Esophagus squamous epithelium (tissue), 5 donors: ENCODE measurements around the gene CARM1. TPM values are rescaled to one million over a fixed set of nuclear protein-coding genes. Genes with fewer than 3 reads are reported as not detected.
"Not testable (repeated sequence)": the region's sequence is repeated elsewhere in the genome, so short reads cannot be mapped to it uniquely, and the experiment has no call there.

Experiments
- DNase-seq: peaks from one replicate; lab custom pipeline; 2025; lab: John Stamatoyannopoulos, UW
- H3K27ac ChIP-seq, 4 donors: fragments of 200-600 bp; sonication (generic); one replicate each; pipeline ENCODE4 v1.5.1; 2016 to 2019; ENCODE audit warnings: mild to moderate bottlenecking in 1 of 4
- H3K27me3 ChIP-seq, 4 donors: fragments of 200-600 bp; sonication (generic); 1 replicate in 3 of 4; 2 replicates in 1 of 4; pipeline versions ENCODE4 v1.5.1 to v1.6.0; 2017 to 2021; ENCODE audit warnings: antibody characterized with exemption in 1 of 4
- H3K36me3 ChIP-seq, 3 donors: fragments of 200-600 bp; sonication (generic); one replicate each; pipeline ENCODE4 v1.5.1; 2016 to 2019
- H3K4me1 ChIP-seq, 3 donors: fragments of 200-600 bp; sonication (generic); one replicate each; pipeline ENCODE4 v1.5.1; 2017 to 2019
- H3K4me3 ChIP-seq, 4 donors: fragments of 200-600 bp; sonication (generic); 1 replicate in 3 of 4; 2 replicates in 1 of 4; pipeline ENCODE4 v1.5.1; 2016 to 2019; ENCODE audit warnings: mild to moderate bottlenecking in 2 of 4, moderate library complexity in 1 of 4
- H3K9me3 ChIP-seq, 3 donors: fragments of 200-600 bp; sonication (generic); one replicate each; pipeline ENCODE4 v1.5.1; 2016 to 2019
- CTCF ChIP-seq, 6 experiments: fragments of 450-650 bp in 4 of 6; fragments of 200-600 bp in 2 of 6; sonication (generic) in 2 of 6; IDR thresholded peaks; one replicate each; pipeline ENCODE4 v1.5.1; 2016 to 2019; ENCODE audit warnings: antibody characterized with exemption in 6 of 6, mild to moderate bottlenecking in 4 of 6, moderate library complexity in 4 of 6
- POLR2A ChIP-seq, 4 donors: fragments of 450-650 bp; IDR thresholded peaks; one replicate each; pipeline ENCODE4 v1.6.1; 2017; ENCODE audit warnings: antibody characterized with exemption in 4 of 4, mild to moderate bottlenecking in 4 of 4, moderate library complexity in 3 of 4
- WGBS, 2 donors: methylation state at CpG; one replicate each; pipeline ENCODE4 v1.1.5; 2018; 5-methylcytosine and 5-hydroxymethylcytosine counted together
- intact Hi-C: fragments of 100-400 bp; cut with DNase I; formaldehyde crosslinking; loops from one replicate; pipeline ENCODE4 v1.15.0; 2022
- total RNA-seq, 4 donors: library from RNA; depleted of rRNA; stranded (reverse); fragments of >200 nt; gene quantifications; one replicate each; pipeline ENCODE4 v1.1.0, GENCODE V29; 2016
- donor health status: DM: yes; HTN: yes; CAD: no.

Gene CARM1
- total RNA-seq, 4 donors from 2014 or later, result 21.4 to 35.4 (median 28.5) TPM

DNA sequence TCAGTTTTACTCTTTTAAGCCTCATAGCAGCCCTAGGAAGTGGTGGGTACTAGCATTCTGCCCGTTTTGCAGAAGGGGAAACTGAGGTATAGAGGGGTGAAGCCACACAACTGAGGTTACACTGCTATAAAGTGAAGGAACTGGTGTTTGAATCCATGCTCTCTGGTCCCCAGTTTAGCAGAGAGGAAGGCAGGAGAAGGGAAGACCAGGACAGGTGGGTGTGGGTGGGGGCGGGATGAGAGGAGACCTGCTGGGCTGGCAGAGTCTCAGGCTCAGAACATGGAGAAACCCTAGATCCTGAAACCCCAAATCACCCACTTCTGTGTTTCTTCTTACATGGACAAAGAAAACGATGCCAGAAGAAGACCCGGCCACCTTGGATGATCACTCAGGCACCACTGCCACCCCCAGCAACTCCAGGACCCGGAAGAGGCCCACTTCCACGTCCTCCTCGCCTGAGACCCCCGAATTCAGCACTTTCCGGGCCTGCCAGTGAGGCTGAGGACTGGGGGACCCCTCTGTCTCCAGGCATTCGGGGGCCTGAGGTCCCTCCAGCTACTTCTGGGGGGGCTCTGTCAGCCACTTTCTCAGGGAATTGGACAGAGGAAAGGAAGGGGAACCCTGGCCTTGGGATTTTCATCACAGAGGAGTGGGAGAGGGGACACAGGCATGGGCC, 2.3 kb upstream of the CARM1 start:
- H3K27me3 ChIP-seq, result no peaks in the 10 kb centered on the region
- no peak overlapping the region for H3K4me3 ChIP-seq
- no peaks in the 10 kb centered on the region for H3K36me3 ChIP-seq
- TF ChIP-seq POLR2A (IDR thresholded peaks at IDR 0.05) (no peak), CTCF (IDR thresholded peaks at IDR 0.05) (no peak)
- intact Hi-C loops, result no loop called here
- 84 to 89% methylated on average over 6 to 9 of the region's 10 CpGs for WGBS, 2 donors
- H3K9me3 ChIP-seq, result no peaks in the 10 kb centered on the region
- no peak overlapping the region for H3K27ac ChIP-seq
- H3K4me1 ChIP-seq, result peaks cover 10 to 33% (median 15%) of the 10 kb centered on the region in 3 donors
- no peak for DNase-seq

GRCh38 chr19:10869872-10870311, 1.5 kb upstream of the CARM1 start:
- H3K4me3 ChIP-seq, H3K9me3 ChIP-seq, DNase-seq, H3K27me3 ChIP-seq, H3K36me3 ChIP-seq: not testable (repeated sequence)
- intact Hi-C loops, result loop anchor here (5.0 kb wide), 1 partner anchor 57 kb away; the partner anchor contains the start of genes TIMM29 and YIPF2
- peaks cover 10 to 25% (median 11%) of the 10 kb centered on the region in 3 donors for H3K4me1 ChIP-seq
- WGBS, 2 donors, result 80 to 89% methylated on average over 4 to 8 of the region's 11 CpGs
- H3K27ac ChIP-seq, result peak overlapping the region in 2 of 4 donors; percentile 83 to 90

DNA sequence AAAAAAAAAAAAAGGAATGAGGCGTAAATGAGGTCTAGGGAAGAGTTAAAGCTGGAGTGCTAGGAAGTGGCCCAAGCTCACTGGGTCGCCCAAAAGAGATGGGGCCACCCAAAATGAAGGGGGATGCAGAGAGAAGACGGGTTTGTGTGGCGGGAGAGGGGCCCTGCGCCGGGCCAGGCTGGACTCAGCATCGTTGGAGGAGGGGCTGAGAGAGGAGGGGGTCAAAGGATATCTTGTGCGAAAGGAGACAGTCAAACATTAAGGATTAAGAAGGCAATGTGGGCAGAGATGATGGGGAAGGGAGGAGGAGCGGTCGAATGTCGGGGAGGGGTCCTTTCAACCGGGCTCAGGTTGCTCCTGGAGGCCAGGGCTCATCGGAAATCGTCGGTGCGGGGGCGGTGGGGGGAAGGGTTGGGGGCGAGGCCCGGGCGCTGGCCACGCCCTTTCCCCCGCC, 825 bp upstream of the CARM1 start:
- peak overlapping the region; percentile 73 to 90 (median 86) for H3K27ac ChIP-seq
- DNase-seq, result no peak
- H3K4me1 ChIP-seq, result peaks cover 10 to 32% (median 11%) of the 10 kb centered on the region in 3 donors
- intact Hi-C loops, result loop anchor here (5.0 kb wide), 1 partner anchor 57 kb away; the partner anchor contains the start of genes TIMM29 and YIPF2
- no peaks in the 10 kb centered on the region for H3K36me3 ChIP-seq
- TF ChIP-seq CTCF (IDR thresholded peaks at IDR 0.05), result no peak
- no peak for TF ChIP-seq POLR2A (IDR thresholded peaks at IDR 0.05)
- no peaks in the 10 kb centered on the region for H3K27me3 ChIP-seq
- peak overlapping the region; percentile 27 to 68 (median 52) for H3K4me3 ChIP-seq
- WGBS, 2 donors, result 1 to 3% methylated on average over 12 to 15 of the region's 22 CpGs
- H3K9me3 ChIP-seq, result no peaks in the 10 kb centered on the region

DNA sequence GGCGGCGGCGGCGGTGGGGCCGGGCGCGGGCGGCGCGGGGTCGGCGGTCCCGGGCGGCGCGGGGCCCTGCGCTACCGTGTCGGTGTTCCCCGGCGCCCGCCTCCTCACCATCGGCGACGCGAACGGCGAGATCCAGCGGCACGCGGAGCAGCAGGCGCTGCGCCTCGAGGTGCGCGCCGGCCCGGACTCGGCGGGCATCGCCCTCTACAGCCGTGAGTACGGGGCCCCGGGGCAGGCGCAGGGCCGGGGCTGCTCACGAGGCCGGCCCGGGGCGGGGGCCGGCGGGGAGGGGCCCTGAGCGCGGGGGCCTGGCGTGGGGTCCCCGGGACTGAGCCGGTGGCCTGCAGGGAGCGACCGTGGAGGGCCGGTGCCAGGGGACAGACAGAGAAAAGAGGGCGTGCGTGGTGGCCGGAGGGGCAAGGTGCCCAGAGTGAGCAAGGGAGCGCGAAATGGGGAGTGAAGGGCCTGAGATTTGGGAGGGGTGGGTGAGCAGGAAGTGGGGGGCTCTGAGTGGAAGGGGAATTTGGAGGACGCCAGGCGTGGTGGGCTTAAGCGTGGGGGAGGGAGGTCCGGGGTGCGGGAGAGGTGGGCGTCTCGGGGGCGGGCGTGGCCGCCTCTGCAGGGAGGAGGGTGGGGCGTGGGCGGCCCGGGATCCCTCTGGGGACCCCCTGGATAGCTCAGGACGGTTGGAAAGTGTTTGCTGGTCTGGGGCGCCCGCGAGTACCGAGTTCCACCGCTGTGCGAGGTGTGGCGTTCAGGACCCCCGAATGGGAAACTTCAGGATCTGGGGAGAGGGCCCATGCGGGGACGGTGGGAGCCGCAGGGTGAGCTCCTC, 575 bp downstream of the CARM1 start:
- Histone ChIP-seq H3K36me3 (no peaks in the 10 kb centered on the region), H3K4me3 (peak overlapping the region; percentile 88 to 94 (median 92)), H3K4me1 (peaks cover 10 to 46% (median 22%) of the 10 kb centered on the region in 3 donors), H3K27me3 (no peaks in the 10 kb centered on the region), H3K9me3 (no peaks in the 10 kb centered on the region), H3K27ac (peak overlapping the region; percentile 92 to 95 (median 93))
- intact Hi-C loops, result loop anchor here (5.0 kb wide), 1 partner anchor 55 kb away; the partner anchor contains the start of genes TIMM29 and YIPF2
- 0% methylated on average over 17 to 20 of the region's 90 CpGs for WGBS, 2 donors
- DNase-seq, result no peak
- TF ChIP-seq CTCF (IDR thresholded peaks at IDR 0.05) (peak in 4 of 6 experiments; percentile 15 to 43 (median 21)), POLR2A (IDR thresholded peaks at IDR 0.05) (no peak)

GRCh38 chr19:10872546-10873107, 1.3 kb downstream of the CARM1 start:
- peak in 1 of 6 experiments; percentile 1 for TF ChIP-seq CTCF (IDR thresholded peaks at IDR 0.05)
- TF ChIP-seq POLR2A (IDR thresholded peaks at IDR 0.05), result no peak
- no peaks in the 10 kb centered on the region for H3K9me3 ChIP-seq
- DNase-seq, result no peak
- intact Hi-C loops, result loop anchor here (5.0 kb wide), 1 partner anchor 55 kb away; the partner anchor contains the start of genes TIMM29 and YIPF2
- peak overlapping the region; percentile 92 to 95 (median 93) for H3K27ac ChIP-seq
- peak overlapping the region; percentile 88 to 94 (median 92) for H3K4me3 ChIP-seq
- no peaks in the 10 kb centered on the region for H3K27me3 ChIP-seq
- WGBS, 2 donors, result 1 to 5% methylated on average over 9 to 15 of the region's 16 CpGs
- peaks cover 10 to 53% (median 24%) of the 10 kb centered on the region in 3 donors for H3K4me1 ChIP-seq
- H3K36me3 ChIP-seq, result no peaks in the 10 kb centered on the region
